GM12873 (cell line): ENCODE results near the gene TMEM43.

Experiments used
- TF ChIP-seq, protein P1 (sequence below): IDR thresholded peaks from 2 replicates; pipeline ENCODE4 v1.5.1; 2012; ENCODE audit warnings: low read depth, mild to moderate bottlenecking, moderate library complexity, low read length, control low read depth; ENCODE audit not compliant: insufficient read depth; ENCODE audit errors: missing control alignments

Gene TMEM43

GRCh38 chr3:14188041-14188754 is 63.3 kb downstream of the TMEM43 start:
- TF ChIP-seq, protein P1, sequence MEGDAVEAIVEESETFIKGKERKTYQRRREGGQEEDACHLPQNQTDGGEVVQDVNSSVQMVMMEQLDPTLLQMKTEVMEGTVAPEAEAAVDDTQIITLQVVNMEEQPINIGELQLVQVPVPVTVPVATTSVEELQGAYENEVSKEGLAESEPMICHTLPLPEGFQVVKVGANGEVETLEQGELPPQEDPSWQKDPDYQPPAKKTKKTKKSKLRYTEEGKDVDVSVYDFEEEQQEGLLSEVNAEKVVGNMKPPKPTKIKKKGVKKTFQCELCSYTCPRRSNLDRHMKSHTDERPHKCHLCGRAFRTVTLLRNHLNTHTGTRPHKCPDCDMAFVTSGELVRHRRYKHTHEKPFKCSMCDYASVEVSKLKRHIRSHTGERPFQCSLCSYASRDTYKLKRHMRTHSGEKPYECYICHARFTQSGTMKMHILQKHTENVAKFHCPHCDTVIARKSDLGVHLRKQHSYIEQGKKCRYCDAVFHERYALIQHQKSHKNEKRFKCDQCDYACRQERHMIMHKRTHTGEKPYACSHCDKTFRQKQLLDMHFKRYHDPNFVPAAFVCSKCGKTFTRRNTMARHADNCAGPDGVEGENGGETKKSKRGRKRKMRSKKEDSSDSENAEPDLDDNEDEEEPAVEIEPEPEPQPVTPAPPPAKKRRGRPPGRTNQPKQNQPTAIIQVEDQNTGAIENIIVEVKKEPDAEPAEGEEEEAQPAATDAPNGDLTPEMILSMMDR: no peak
